HepG2 (cell line): ENCODE results near the gene RPS6KB2. TPM values are rescaled to one million over a fixed set of nuclear protein-coding genes. Genes with fewer than 3 reads are reported as not detected.
A peak's percentile ranks its signal among the peaks of the same experiment; 100 is the strongest.

Experiments used
- KDM5B ChIP-seq: sonication (generic); formaldehyde crosslinking; IDR thresholded peaks from 2 replicates; pipeline ENCODE4 v1.4.0; 2020; ENCODE audit warnings: missing genetic modification reagents, mild to moderate bottlenecking, borderline replicate concordance
- MZF1 ChIP-seq: sonication (generic); formaldehyde crosslinking; IDR thresholded peaks from 2 replicates; pipeline ENCODE4 v1.8.1; 2023; ENCODE audit warnings: mild to moderate bottlenecking, missing genetic modification reagents, borderline replicate concordance
- PATZ1 ChIP-seq: sonication (generic); formaldehyde crosslinking; IDR thresholded peaks from 2 replicates; pipeline ENCODE4 v1.4.0; 2020; ENCODE audit warnings: missing genetic modification reagents
- TAF1 ChIP-seq: sonication (generic); formaldehyde crosslinking; IDR thresholded peaks from 2 replicates; pipeline ENCODE4 v1.4.0; 2020; ENCODE audit warnings: missing genetic modification reagents
- TCF7L2 ChIP-seq: IDR thresholded peaks from 2 replicates; pipeline ENCODE4 v1.6.1; 2011; ENCODE audit warnings: mild to moderate bottlenecking, low read depth, low read length, moderate library complexity
- ZBTB46 ChIP-seq: sonication (generic); formaldehyde crosslinking; IDR thresholded peaks from 2 replicates; pipeline ENCODE4 v1.4.0; 2020; ENCODE audit warnings: mild to moderate bottlenecking, missing genetic modification reagents, borderline replicate concordance
- ZNF350 ChIP-seq: sonication (generic); formaldehyde crosslinking; IDR thresholded peaks from 2 replicates; pipeline ENCODE4 v1.4.0; 2020; ENCODE audit warnings: mild to moderate bottlenecking, low read depth, missing genetic modification reagents, borderline replicate concordance
- ZNF674 ChIP-seq: sonication (generic); formaldehyde crosslinking; IDR thresholded peaks from 2 replicates; pipeline ENCODE4 v1.5.0; 2020; ENCODE audit warnings: low read depth, mild to moderate bottlenecking, missing genetic modification reagents
- polyA plus RNA-seq, 8 experiments: library from polyadenylated mRNA; depleted of rRNA in 3 of 8; stranded (reverse) in 7 of 8; unstranded in 1 of 8; fragments of >200 nt; fragmentation: Illumina TruSeq in 4 of 8; extraction: Trizol in 4 of 8; gene quantifications; 2 replicates each; pipeline versions ENCODE4 v1.2.1 to v1.2.3, GENCODE V29; 2011 to 2016; ENCODE audit warnings: low read depth in 4 of 8, missing spikeins in 1 of 8, mixed read lengths in 1 of 8; ENCODE audit not compliant: insufficient read depth in 1 of 8
- total RNA-seq, 5 experiments: library from RNA; depleted of rRNA; stranded (reverse); fragments of >200 nt; fragmentation: Illumina TruSeq; extraction: Trizol; gene quantifications; 2 replicates each; pipeline ENCODE4 v1.2.3, GENCODE V29; 2016; ENCODE audit warnings: low read depth in 1 of 5
- TF ChIP-seq, protein P1 (sequence below), 2 experiments: sonication (generic) in 1 of 2; formaldehyde crosslinking in 1 of 2; IDR thresholded peaks; 2 replicates each; pipeline versions ENCODE4 v1.6.1 to v1.9.0; 2014 to 2022; ENCODE audit warnings: antibody characterized with exemption in 1 of 2, borderline replicate concordance in 1 of 2, inconsistent platforms in 1 of 2, low read depth in 1 of 2, missing genetic modification reagents in 1 of 2
- TF ChIP-seq, protein P2 (sequence below): IDR thresholded peaks from 2 replicates; pipeline ENCODE4 v1.6.1; 2016; ENCODE audit warnings: missing genetic modification reagents, missing compliant biosample characterization
- TF ChIP-seq, protein P3 (sequence below): sonication (generic); formaldehyde crosslinking; IDR thresholded peaks from 2 replicates; pipeline ENCODE4 v1.5.0; 2020; ENCODE audit warnings: missing genetic modification reagents
- TF ChIP-seq, protein P4 (sequence below): sonication (generic); formaldehyde crosslinking; IDR thresholded peaks from 2 replicates; pipeline ENCODE4 v1.4.0; 2020; ENCODE audit warnings: missing genetic modification reagents

The RPS6KB2 gene
- total and polyA plus RNA-seq, 2 of the 13 experiments (the other 11 are each of a cell fraction or from before 2014, with no cell fraction given): 52.9 to 54.8 TPM

DNA sequence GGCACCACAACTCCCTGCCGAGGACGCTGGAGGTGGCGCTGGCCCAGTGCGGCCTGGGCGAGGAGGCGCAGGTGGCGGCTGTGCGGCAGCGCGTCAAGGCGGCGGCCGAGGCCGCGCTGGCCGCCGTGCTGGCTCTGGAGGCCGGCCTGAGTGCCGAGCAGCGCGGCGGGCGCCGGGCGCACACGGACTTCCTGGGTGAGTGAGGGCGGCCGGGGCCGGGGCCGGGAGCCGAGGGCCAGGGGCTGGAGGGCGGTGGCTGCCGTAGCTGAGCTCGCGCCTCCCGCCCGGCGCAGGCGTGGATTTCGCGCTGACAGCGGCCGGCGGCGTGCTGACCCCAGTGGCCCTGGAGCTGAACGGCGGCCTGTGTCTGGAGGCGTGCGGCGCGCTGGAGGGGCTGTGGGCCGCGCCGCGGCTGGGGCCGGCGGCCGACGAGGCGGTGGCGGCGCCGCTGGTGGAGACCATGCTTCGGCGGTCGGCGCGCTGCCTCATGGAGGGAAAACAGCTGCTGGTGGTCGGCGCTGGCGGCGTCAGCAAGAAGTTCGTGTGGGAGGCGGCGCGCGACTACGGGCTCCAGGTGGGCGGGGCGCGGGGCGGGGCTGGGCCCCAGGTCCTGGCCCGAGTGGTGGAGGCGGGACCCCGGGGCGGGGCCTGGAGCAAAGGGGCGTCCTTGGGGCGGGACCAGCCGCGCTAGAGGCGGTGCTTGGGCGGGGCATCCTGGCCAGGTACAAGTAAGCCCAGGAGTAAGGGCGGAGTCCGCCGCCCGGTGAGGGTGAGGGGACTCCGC is 7.5 kb upstream of the RPS6KB2 start (continued):
- TF ChIP-seq, protein P1, sequence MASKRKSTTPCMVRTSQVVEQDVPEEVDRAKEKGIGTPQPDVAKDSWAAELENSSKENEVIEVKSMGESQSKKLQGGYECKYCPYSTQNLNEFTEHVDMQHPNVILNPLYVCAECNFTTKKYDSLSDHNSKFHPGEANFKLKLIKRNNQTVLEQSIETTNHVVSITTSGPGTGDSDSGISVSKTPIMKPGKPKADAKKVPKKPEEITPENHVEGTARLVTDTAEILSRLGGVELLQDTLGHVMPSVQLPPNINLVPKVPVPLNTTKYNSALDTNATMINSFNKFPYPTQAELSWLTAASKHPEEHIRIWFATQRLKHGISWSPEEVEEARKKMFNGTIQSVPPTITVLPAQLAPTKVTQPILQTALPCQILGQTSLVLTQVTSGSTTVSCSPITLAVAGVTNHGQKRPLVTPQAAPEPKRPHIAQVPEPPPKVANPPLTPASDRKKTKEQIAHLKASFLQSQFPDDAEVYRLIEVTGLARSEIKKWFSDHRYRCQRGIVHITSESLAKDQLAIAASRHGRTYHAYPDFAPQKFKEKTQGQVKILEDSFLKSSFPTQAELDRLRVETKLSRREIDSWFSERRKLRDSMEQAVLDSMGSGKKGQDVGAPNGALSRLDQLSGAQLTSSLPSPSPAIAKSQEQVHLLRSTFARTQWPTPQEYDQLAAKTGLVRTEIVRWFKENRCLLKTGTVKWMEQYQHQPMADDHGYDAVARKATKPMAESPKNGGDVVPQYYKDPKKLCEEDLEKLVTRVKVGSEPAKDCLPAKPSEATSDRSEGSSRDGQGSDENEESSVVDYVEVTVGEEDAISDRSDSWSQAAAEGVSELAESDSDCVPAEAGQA (IDR thresholded peaks at IDR 0.05; ENCODE audit: low read depth): no peak; the same call in 1 of the 2 replicates
- TF ChIP-seq, protein P1 (CRISPR knock-in tag; IDR thresholded peaks at IDR 0.05; ENCODE audit: borderline replicate concordance): peak; percentile 70; the same call in 1 of the 2 replicates
- TF ChIP-seq MZF1: no peak
- TF ChIP-seq PATZ1: no peak; the same call in 1 of the 2 replicates
- TF ChIP-seq TCF7L2: no peak
- TF ChIP-seq, protein P2, sequence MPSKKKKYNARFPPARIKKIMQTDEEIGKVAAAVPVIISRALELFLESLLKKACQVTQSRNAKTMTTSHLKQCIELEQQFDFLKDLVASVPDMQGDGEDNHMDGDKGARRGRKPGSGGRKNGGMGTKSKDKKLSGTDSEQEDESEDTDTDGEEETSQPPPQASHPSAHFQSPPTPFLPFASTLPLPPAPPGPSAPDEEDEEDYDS (CRISPR knock-in tag): peak; percentile 99
- TF ChIP-seq KDM5B (CRISPR knock-in tag): no peak
- TF ChIP-seq ZNF674 (CRISPR knock-in tag): peak; percentile 63; the same call in 1 of the 2 replicates
- TF ChIP-seq ZBTB46 (CRISPR knock-in tag): no peak
- TF ChIP-seq, protein P3, sequence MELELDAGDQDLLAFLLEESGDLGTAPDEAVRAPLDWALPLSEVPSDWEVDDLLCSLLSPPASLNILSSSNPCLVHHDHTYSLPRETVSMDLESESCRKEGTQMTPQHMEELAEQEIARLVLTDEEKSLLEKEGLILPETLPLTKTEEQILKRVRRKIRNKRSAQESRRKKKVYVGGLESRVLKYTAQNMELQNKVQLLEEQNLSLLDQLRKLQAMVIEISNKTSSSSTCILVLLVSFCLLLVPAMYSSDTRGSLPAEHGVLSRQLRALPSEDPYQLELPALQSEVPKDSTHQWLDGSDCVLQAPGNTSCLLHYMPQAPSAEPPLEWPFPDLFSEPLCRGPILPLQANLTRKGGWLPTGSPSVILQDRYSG: peak; percentile 80
- TF ChIP-seq ZNF350: no peak
- no peak for TF ChIP-seq TAF1 (CRISPR knock-in tag)
- TF ChIP-seq, protein P4, sequence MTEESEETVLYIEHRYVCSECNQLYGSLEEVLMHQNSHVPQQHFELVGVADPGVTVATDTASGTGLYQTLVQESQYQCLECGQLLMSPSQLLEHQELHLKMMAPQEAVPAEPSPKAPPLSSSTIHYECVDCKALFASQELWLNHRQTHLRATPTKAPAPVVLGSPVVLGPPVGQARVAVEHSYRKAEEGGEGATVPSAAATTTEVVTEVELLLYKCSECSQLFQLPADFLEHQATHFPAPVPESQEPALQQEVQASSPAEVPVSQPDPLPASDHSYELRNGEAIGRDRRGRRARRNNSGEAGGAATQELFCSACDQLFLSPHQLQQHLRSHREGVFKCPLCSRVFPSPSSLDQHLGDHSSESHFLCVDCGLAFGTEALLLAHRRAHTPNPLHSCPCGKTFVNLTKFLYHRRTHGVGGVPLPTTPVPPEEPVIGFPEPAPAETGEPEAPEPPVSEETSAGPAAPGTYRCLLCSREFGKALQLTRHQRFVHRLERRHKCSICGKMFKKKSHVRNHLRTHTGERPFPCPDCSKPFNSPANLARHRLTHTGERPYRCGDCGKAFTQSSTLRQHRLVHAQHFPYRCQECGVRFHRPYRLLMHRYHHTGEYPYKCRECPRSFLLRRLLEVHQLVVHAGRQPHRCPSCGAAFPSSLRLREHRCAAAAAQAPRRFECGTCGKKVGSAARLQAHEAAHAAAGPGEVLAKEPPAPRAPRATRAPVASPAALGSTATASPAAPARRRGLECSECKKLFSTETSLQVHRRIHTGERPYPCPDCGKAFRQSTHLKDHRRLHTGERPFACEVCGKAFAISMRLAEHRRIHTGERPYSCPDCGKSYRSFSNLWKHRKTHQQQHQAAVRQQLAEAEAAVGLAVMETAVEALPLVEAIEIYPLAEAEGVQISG (CRISPR knock-in tag): peak; percentile 47
